GM12878 (cell line): ENCODE results near the gene RABGEF1. TPM values are rescaled to one million over a fixed set of nuclear protein-coding genes. Genes with fewer than 3 reads are reported as not detected.

Experiments
- ATAC-seq: fragments of 200-7000 bp; cut with Tn5 transposase; 3 replicates; pipeline ENCODE4 v1.9.1; 2020; ENCODE audit warnings: mild to moderate bottlenecking, moderate library complexity
- BruUV-seq: library from RNA; stranded (reverse); fragments of 400-500 nt; replicated peaks from 2 replicates; lab custom pipeline; 2021; lab: Mats Ljungman, UMichigan
- CTCF ChIA-PET: fragments of 300-600 bp; sonication (Branson Sonifier 250); formaldehyde crosslinking; extraction: SDS; loops from one replicate; lab custom pipeline; 2021; ENCODE audit warnings: inconsistent platforms; lab: Yijun Ruan, JAX
- POLR2A ChIA-PET: fragments of 350-600 bp; formaldehyde crosslinking; extraction: SDS; loops from one replicate; lab custom pipeline; 2021; ENCODE audit warnings: inconsistent platforms; lab: Charles Lee
- RAD21 ChIA-PET: fragments of 300-600 bp; sonication (Branson Sonifier 250); formaldehyde crosslinking; loops from one replicate; lab custom pipeline; 2023; ENCODE audit warnings: antibody characterized with exemption; ENCODE audit not compliant: unreplicated experiment; lab: Charles Lee
- SMC1A ChIA-PET: fragments of 300-600 bp; sonication (Branson Sonifier 250); formaldehyde crosslinking; loops from one replicate; lab custom pipeline; 2023; ENCODE audit not compliant: unreplicated experiment, uncharacterized antibody; lab: Charles Lee
- DNase-seq: peaks from one replicate; pipeline ENCODE4 v3.0.0-alpha.2; 2011; ENCODE audit warnings: low read depth, low spot score
- FAIRE-seq: peaks from 3 replicates; lab custom pipeline; 2011; peaks lifted over from hg19 to GRCh38; lab: Jason Lieb, UNC
- H2AFZ ChIP-seq: 2 replicates; pipeline ENCODE4 v1.6.0; 2011; ENCODE audit warnings: low read depth, low read length, control low read depth; ENCODE audit not compliant: control insufficient read depth
- H3K27ac ChIP-seq: 2 replicates; pipeline ENCODE4 v1.5.1; 2011; ENCODE audit warnings: control low read depth; ENCODE audit not compliant: control insufficient read depth, insufficient read depth
- H3K27me3 ChIP-seq, 2 experiments: replicated peaks in 1 of 2; 2 replicates each; pipeline versions ENCODE4 v1.6.0 to v1.6.1; 2011; ENCODE audit warnings: low read length in 1 of 2; ENCODE audit not compliant: control insufficient read depth in 2 of 2, insufficient read depth in 2 of 2
- H3K36me3 ChIP-seq, 2 experiments: 2 replicates each; pipeline ENCODE4 v1.5.1; 2011; ENCODE audit warnings: low read length in 1 of 2; ENCODE audit not compliant: control insufficient read depth in 2 of 2, insufficient read depth in 2 of 2
- H3K4me1 ChIP-seq: 2 replicates; pipeline ENCODE4 v1.6.1; 2011; ENCODE audit warnings: mild to moderate bottlenecking, low read length, moderate library complexity, mixed read lengths; ENCODE audit not compliant: control insufficient read depth, insufficient read depth
- H3K4me2 ChIP-seq: 2 replicates; pipeline ENCODE4 v1.6.0; 2011; ENCODE audit warnings: control low read depth; ENCODE audit not compliant: control insufficient read depth, insufficient read depth
- H3K4me3 ChIP-seq: fragments of 200-600 bp; sonication (generic); 2 replicates; pipeline ENCODE4 v1.5.1; 2016
- H3K79me2 ChIP-seq: 2 replicates; pipeline ENCODE4 v1.6.0; 2011; ENCODE audit warnings: low read length; ENCODE audit not compliant: control insufficient read depth, insufficient read depth
- H3K9ac ChIP-seq: 2 replicates; pipeline ENCODE4 v1.8.0; 2011; ENCODE audit warnings: low read length, control low read depth, mixed read lengths; ENCODE audit not compliant: control insufficient read depth, insufficient read depth
- H3K9me3 ChIP-seq: replicated peaks from 3 replicates; pipeline ENCODE4 v1.5.1; 2011; ENCODE audit warnings: mild to moderate bottlenecking, low read length; ENCODE audit not compliant: control insufficient read depth, insufficient read depth
- H4K20me1 ChIP-seq: 2 replicates; pipeline ENCODE4 v1.6.0; 2011; ENCODE audit not compliant: control insufficient read depth, insufficient read depth
- HDAC6 ChIP-seq: fragments of 200-600 bp; sonication (generic); IDR thresholded peaks from one replicate; pipeline ENCODE4 v1.8.0; 2017; ENCODE audit warnings: antibody characterized with exemption; ENCODE audit not compliant: unreplicated experiment
- ZNF207 ChIP-seq: fragments of 450-650 bp; IDR thresholded peaks from 2 replicates; pipeline ENCODE4 v1.6.1; 2014; ENCODE audit warnings: antibody characterized with exemption, mild to moderate bottlenecking, borderline replicate concordance
- ZNF24 ChIP-seq: fragments of 450-650 bp; IDR thresholded peaks from 2 replicates; pipeline ENCODE4 v1.6.1; 2017; ENCODE audit warnings: antibody characterized with exemption, mild to moderate bottlenecking
- ZZZ3 ChIP-seq: IDR thresholded peaks from 2 replicates; pipeline ENCODE4 v1.6.1; 2011; ENCODE audit warnings: low read depth; ENCODE audit not compliant: control insufficient read depth, insufficient read length
- WGBS: methylation state at CpG from one replicate; pipeline ENCODE4 v1.1.6; 2016; ENCODE audit warnings: low lambda C conversion rate; ENCODE audit not compliant: insufficient replicate concordance, insufficient coverage; ENCODE audit errors: missing lambda C conversion rate; 5-methylcytosine and 5-hydroxymethylcytosine counted together
- in situ Hi-C: fragments of 300-500 bp; cut with MboI; formaldehyde crosslinking; loops from 9 replicates; pipeline ENCODE4 v1.14.3; 2018; ENCODE audit warnings: mixed read lengths
- intact Hi-C: fragments of 100-400 bp; cut with micrococcal nuclease; formaldehyde crosslinking; loops from one replicate; pipeline ENCODE4 v1.14.2; 2022; ENCODE audit not compliant: unreplicated experiment
- polyA plus RNA-seq, 11 experiments: library from polyadenylated mRNA; depleted of rRNA in 4 of 11; unstranded in 6 of 11; stranded (reverse) in 5 of 11; fragments of >200 nt; fragmentation: Nextera tagmentation in 4 of 11; fragmentation: Illumina TruSeq in 1 of 11; extraction: Ambion mirVana in 4 of 11; extraction: Trizol in 1 of 11; gene quantifications; 1 replicate in 1 of 11; 2 replicates in 10 of 11; pipeline versions ENCODE4 v1.2.1 to v1.2.3, GENCODE V29; 2011 to 2016; ENCODE audit warnings: inconsistent platforms in 2 of 11, missing spikeins in 2 of 11, low read depth in 1 of 11
- total RNA-seq, 4 experiments: library from RNA; depleted of rRNA in 3 of 4; stranded (reverse); fragments of >200 nt in 3 of 4; fragmentation: Illumina TruSeq in 1 of 4; extraction: Trizol in 1 of 4; gene quantifications; 2 replicates each; pipeline versions ENCODE4 v1.2.1 to v1.2.3, GENCODE V29; 2013 to 2021
- TF ChIP-seq, protein P1 (sequence below): fragments of 150-350 bp; IDR thresholded peaks from 2 replicates; pipeline ENCODE4 v1.6.1; 2016; ENCODE audit warnings: low read depth, low read length
- TF ChIP-seq, protein P2 (sequence below): IDR thresholded peaks from 2 replicates; pipeline ENCODE4 v1.6.1; 2012; ENCODE audit warnings: low read depth, low read length, improper control_type of control experiment

Gene RABGEF1
- total and polyA plus RNA-seq, 10 of the 15 experiments (the other 5 are each of a cell fraction or from before 2014, with no cell fraction given) = 10.2 to 36.4 (median 26.1) TPM

DNA sequence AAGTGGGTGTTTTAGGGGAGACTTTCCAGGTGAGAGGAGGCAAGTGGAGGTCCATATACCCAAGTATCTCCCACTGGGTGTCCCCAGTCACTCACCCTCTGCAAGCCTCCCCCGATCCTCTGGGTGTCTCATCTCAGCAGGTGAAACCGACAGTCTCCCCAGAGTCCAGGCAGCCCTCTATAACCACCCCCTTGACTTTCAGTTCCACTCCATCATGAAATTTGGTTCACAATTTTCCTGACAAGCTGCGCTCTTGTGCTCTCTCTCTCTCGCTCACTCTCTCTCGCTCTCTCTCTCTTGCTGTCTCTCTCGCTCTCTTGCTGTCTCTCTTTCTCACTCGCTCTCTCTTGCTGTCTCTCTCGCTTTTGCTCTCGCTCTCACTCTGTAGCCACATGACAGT lies 8.1 kb upstream of the RABGEF1 start (continued):
- TF ChIP-seq HDAC6 (no peak), ZZZ3 (peak; percentile 26)
- TF ChIP-seq, protein P1, sequence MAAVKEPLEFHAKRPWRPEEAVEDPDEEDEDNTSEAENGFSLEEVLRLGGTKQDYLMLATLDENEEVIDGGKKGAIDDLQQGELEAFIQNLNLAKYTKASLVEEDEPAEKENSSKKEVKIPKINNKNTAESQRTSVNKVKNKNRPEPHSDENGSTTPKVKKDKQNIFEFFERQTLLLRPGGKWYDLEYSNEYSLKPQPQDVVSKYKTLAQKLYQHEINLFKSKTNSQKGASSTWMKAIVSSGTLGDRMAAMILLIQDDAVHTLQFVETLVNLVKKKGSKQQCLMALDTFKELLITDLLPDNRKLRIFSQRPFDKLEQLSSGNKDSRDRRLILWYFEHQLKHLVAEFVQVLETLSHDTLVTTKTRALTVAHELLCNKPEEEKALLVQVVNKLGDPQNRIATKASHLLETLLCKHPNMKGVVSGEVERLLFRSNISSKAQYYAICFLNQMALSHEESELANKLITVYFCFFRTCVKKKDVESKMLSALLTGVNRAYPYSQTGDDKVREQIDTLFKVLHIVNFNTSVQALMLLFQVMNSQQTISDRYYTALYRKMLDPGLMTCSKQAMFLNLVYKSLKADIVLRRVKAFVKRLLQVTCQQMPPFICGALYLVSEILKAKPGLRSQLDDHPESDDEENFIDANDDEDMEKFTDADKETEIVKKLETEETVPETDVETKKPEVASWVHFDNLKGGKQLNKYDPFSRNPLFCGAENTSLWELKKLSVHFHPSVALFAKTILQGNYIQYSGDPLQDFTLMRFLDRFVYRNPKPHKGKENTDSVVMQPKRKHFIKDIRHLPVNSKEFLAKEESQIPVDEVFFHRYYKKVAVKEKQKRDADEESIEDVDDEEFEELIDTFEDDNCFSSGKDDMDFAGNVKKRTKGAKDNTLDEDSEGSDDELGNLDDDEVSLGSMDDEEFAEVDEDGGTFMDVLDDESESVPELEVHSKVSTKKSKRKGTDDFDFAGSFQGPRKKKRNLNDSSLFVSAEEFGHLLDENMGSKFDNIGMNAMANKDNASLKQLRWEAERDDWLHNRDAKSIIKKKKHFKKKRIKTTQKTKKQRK = no peak
- TF ChIP-seq, protein P2, sequence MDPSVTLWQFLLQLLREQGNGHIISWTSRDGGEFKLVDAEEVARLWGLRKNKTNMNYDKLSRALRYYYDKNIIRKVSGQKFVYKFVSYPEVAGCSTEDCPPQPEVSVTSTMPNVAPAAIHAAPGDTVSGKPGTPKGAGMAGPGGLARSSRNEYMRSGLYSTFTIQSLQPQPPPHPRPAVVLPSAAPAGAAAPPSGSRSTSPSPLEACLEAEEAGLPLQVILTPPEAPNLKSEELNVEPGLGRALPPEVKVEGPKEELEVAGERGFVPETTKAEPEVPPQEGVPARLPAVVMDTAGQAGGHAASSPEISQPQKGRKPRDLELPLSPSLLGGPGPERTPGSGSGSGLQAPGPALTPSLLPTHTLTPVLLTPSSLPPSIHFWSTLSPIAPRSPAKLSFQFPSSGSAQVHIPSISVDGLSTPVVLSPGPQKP = no peak
- TF ChIP-seq, all 136 proteins: peak for 7

DNA sequence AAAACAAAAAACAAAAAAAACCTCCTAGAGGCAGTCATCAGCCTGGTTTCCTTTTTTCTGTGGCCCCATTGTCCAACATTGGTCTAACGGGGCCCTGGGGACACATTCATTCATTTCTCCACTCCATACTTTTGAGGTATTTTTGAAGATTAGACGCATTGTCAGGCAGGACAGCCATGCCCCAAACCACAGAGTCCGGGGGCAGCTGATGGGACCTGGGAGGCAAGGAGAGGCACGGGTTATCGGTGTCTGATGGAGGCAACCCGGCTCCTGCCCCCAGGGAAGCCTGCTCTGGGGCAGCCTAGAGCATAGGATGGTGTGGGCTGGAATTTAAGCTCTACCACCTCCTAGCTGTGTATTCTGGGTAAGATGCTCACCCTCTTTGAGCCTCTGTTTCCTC lies 6.5 kb upstream of the RABGEF1 start:
- ChIA-PET RAD21 (no interaction called here), SMC1A (interaction anchor here (1.3 kb wide), 1 partner anchor 14 kb away, joined by 3 read pairs; no protein-coding TSS in a partner anchor), POLR2A (no interaction called here), CTCF (no interaction called here)
- DNase-seq = no peak
- Histone ChIP-seq H3K27ac (no peak overlapping the region), H3K36me3 (no peaks in the 10 kb centered on the region), H3K4me1 (peaks cover 28% of the 10 kb centered on the region), H2AFZ (no peak overlapping the region), H3K4me2 (no peak overlapping the region), H4K20me1 (no peaks in the 10 kb centered on the region), H3K27me3 (no peaks in the 10 kb centered on the region), H3K9me3 (peaks cover 4% of the 10 kb centered on the region; the same call in 2 of the 3 replicates), H3K9ac (no peak overlapping the region), H3K4me3 (no peak overlapping the region), H3K79me2 (peaks cover 2% of the 10 kb centered on the region)
- no peak for ATAC-seq
- BruUV-seq = no TSS peak
- TF ChIP-seq ZNF207 (no peak), ZNF24 (no peak)
- in situ Hi-C loops (no loop called here), intact Hi-C loops (no loop called here)
- 96% methylated on average over 6 of the region's 6 CpGs for WGBS
- no peak for FAIRE-seq
